NCI-H526 (cell line): ENCODE results near the gene KIAA1671.

Source experiments
- DNase-seq, 2 experiments: peaks; one replicate each; lab custom pipeline; 2025; lab: John Stamatoyannopoulos, UW

Gene KIAA1671

GRCh38 chr22:25235547-25236290 lies 283.2 kb downstream of the KIAA1671 start:
- peak; percentile 12 to 81 for DNase-seq

GRCh38 chr22:25236417-25236816 lies 283.9 kb downstream of the KIAA1671 start:
- no peak for DNase-seq

GRCh38 chr22:25237503-25237902 lies 285.0 kb downstream of the KIAA1671 start:
- DNase-seq, result peak in 1 of 2 experiments; percentile 34

- peak in 1 of 2 experiments; percentile 20 for DNase-seq
Measured at GRCh38 chr22:25238058-25238457, 285.5 kb downstream of the KIAA1671 start.
